ENCODE data around the gene ADAM12.
"Not testable (repeated sequence)": the region's sequence is repeated elsewhere in the genome, so short reads cannot be mapped to it uniquely, and the experiment has no call there.

ADAM12 gene

GRCh38 chr10:126384269-126384873 is 3.9 kb downstream of the ADAM12 start:
- TF ChIP-seq HOXD13 (CRISPR knock-in tag; IDR thresholded peaks at IDR 0.05; ENCODE audit: borderline replicate concordance) = no peak
- no peak for TF ChIP-seq ZNF529 (tag by site-specific recombination; IDR thresholded peaks at IDR 0.05; ENCODE audit: insufficient replicate concordance)
- POLR2A ChIA-PET = no interaction called here
- no peaks in the 10 kb centered on the region for H3K36me3 ChIP-seq (ENCODE audit: control insufficient read depth in 2 of 2, insufficient read depth in 1 of 2, low read length in 2 of 2)
- CTCF ChIA-PET = interaction anchor here (0.7 to 1.6 kb wide), 4 partner anchors 13 to 777 kb away, joined by 3 to 4 read pairs (median 3); no protein-coding TSS in a partner anchor
- no peak overlapping the region for H3K27ac ChIP-seq (ENCODE audit: extremely low read depth, low read depth, low read length)
- H3K9me3 ChIP-seq (ENCODE audit: control insufficient read depth, insufficient read depth, low read depth, low read length) = peaks cover 3% of the 10 kb centered on the region
- no peaks in the 10 kb centered on the region for H3K4me1 ChIP-seq (ENCODE audit: control insufficient read depth, insufficient read depth, low read length)
- no peak overlapping the region for H3K4me3 ChIP-seq (ENCODE audit: low read depth, low read length)

- H3K36me3 ChIP-seq (ENCODE audit: control insufficient read depth in 2 of 2, insufficient read depth in 1 of 2, low read length in 2 of 2) = no peaks in the 10 kb centered on the region
- no peaks in the 10 kb centered on the region for H3K4me1 ChIP-seq (ENCODE audit: control insufficient read depth, insufficient read depth, low read length)
- H3K27ac ChIP-seq (ENCODE audit: extremely low read depth, low read depth, low read length) = no peak overlapping the region
- ChIA-PET POLR2A (no interaction called here), CTCF (interaction anchor here (0.7 kb wide), 1 partner anchor 60 kb away, joined by 3 read pairs; no protein-coding TSS in a partner anchor)
- no peak overlapping the region for H3K4me3 ChIP-seq (ENCODE audit: low read depth, low read length)
- peaks cover 3% of the 10 kb centered on the region for H3K9me3 ChIP-seq (ENCODE audit: control insufficient read depth, insufficient read depth, low read depth, low read length)
- TF ChIP-seq ZNF555 (tag by site-specific recombination; conservative IDR thresholded peaks at IDR 0.05) = no peak
- TF ChIP-seq ZNF112 (tag by site-specific recombination; IDR thresholded peaks at IDR 0.05) = no peak
- no peak for TF ChIP-seq ZNF362 (tag by site-specific recombination; IDR thresholded peaks at IDR 0.05)
- TF ChIP-seq ZNF621 (tag by site-specific recombination; IDR thresholded peaks at IDR 0.05) = no peak
- TF ChIP-seq ZNF600 (tag by site-specific recombination; IDR thresholded peaks at IDR 0.05) = no peak
- no peak for TF ChIP-seq ZNF548 (tag by site-specific recombination; IDR thresholded peaks at IDR 0.05)
- no peak for TF ChIP-seq ZNF404 (tag by site-specific recombination; IDR thresholded peaks at IDR 0.05)
- TF ChIP-seq HOXA7 (CRISPR knock-in tag; IDR thresholded peaks at IDR 0.05; ENCODE audit: borderline replicate concordance) = no peak
- no peak for TF ChIP-seq ZNF48 (tag by site-specific recombination; IDR thresholded peaks at IDR 0.05)
- no peak for TF ChIP-seq ZNF280D (tag by site-specific recombination; IDR thresholded peaks at IDR 0.05)
- no peak for TF ChIP-seq ZSCAN4 (tag by site-specific recombination; IDR thresholded peaks at IDR 0.05)
- TF ChIP-seq ZSCAN30 (tag by site-specific recombination; IDR thresholded peaks at IDR 0.05) = no peak
- TF ChIP-seq SP7 (tag by site-specific recombination; IDR thresholded peaks at IDR 0.05) = no peak
Observed at GRCh38 chr10:126380352-126381076, 7.8 kb downstream of the ADAM12 start.

GRCh38 chr10:126379166-126379565 is 9.1 kb downstream of the ADAM12 start:
- POLR2A ChIA-PET; H3K9me3 ChIP-seq (ENCODE audit: control insufficient read depth, insufficient read depth, low read depth, low read length); CTCF ChIA-PET; H3K4me1 ChIP-seq (ENCODE audit: control insufficient read depth, insufficient read depth, low read length); H3K36me3 ChIP-seq (ENCODE audit: control insufficient read depth in 2 of 2, insufficient read depth in 1 of 2, low read length in 2 of 2); H3K4me3 ChIP-seq (ENCODE audit: low read depth, low read length); H3K27ac ChIP-seq (ENCODE audit: extremely low read depth, low read depth, low read length): not testable (repeated sequence)
- TF ChIP-seq ZNF280D (tag by site-specific recombination; IDR thresholded peaks at IDR 0.05) = 0 out of 2 replicates have a peak, but pooled peaks have one; percentile 10
- peak; percentile 98 for TF ChIP-seq ZNF146 (tag by site-specific recombination; IDR thresholded peaks at IDR 0.05)
